Mesenchymal stem cell (in vitro differentiated cells and primary cell): Measurements from ENCODE around the gene CELF2.
A peak's percentile ranks its signal among the peaks of the same experiment; 100 is the strongest.

Experiments used
- DNase-seq: peaks from one replicate; pipeline ENCODE4 v3.0.0-alpha.2; 2013
- H2AFZ ChIP-seq: one replicate; pipeline ENCODE4 v1.6.1; 2013; ENCODE audit warnings: low read depth, mild to moderate bottlenecking, control low read depth, inconsistent platforms, low read length, moderate library complexity
- H2AK5ac ChIP-seq: 2 replicates; pipeline ENCODE4 v1.6.1; 2013; ENCODE audit warnings: low read length, moderate library complexity, mild to moderate bottlenecking, inconsistent platforms; ENCODE audit not compliant: severe bottlenecking
- H2BK120ac ChIP-seq: one replicate; pipeline ENCODE4 v1.6.1; 2013; ENCODE audit warnings: low read depth, mild to moderate bottlenecking, inconsistent platforms, low read length, moderate library complexity
- H2BK12ac ChIP-seq, 2 experiments: one replicate each; pipeline ENCODE4 v1.6.1; 2013; ENCODE audit warnings: inconsistent platforms in 2 of 2, low read length in 2 of 2, mild to moderate bottlenecking in 2 of 2, moderate library complexity in 2 of 2, control low read depth in 1 of 2
- H2BK15ac ChIP-seq: one replicate; pipeline ENCODE4 v1.6.1; 2013; ENCODE audit warnings: mild to moderate bottlenecking, low read depth, inconsistent platforms; ENCODE audit not compliant: poor library complexity, severe bottlenecking
- H2BK5ac ChIP-seq: 2 replicates; pipeline ENCODE4 v1.6.1; 2013; ENCODE audit warnings: low read depth, mild to moderate bottlenecking, low read length, control low read depth, inconsistent platforms; ENCODE audit not compliant: poor library complexity, severe bottlenecking
- H3K14ac ChIP-seq, 2 experiments: one replicate each; pipeline ENCODE4 v1.6.1; 2013; ENCODE audit warnings: inconsistent platforms in 2 of 2, low read length in 2 of 2, control low read depth in 1 of 2, mild to moderate bottlenecking in 1 of 2, moderate library complexity in 1 of 2
- H3K18ac ChIP-seq, 2 experiments: one replicate each; pipeline ENCODE4 v1.6.1; 2013; ENCODE audit warnings: inconsistent platforms in 2 of 2, low read length in 2 of 2, control low read depth in 1 of 2, low read depth in 1 of 2, mild to moderate bottlenecking in 1 of 2
- H3K23ac ChIP-seq, 2 experiments: one replicate each; pipeline ENCODE4 v1.6.1; 2013; ENCODE audit warnings: inconsistent platforms in 2 of 2, low read length in 2 of 2, mild to moderate bottlenecking in 2 of 2, moderate library complexity in 2 of 2, control low read depth in 1 of 2
- H3K27ac ChIP-seq: 2 replicates; pipeline ENCODE4 v1.5.1; 2013; ENCODE audit warnings: mild to moderate bottlenecking, moderate library complexity, low read length, control low read depth, inconsistent platforms; ENCODE audit not compliant: poor library complexity, severe bottlenecking
- H3K27me3 ChIP-seq, 2 experiments: 2 replicates each; pipeline versions ENCODE4 v1.6.1 to v1.7.0; 2013; ENCODE audit warnings: low read length in 2 of 2, mild to moderate bottlenecking in 2 of 2, moderate library complexity in 2 of 2, control low read depth in 1 of 2, inconsistent platforms in 1 of 2; ENCODE audit not compliant: control insufficient read depth in 1 of 2, insufficient read depth in 1 of 2
- H3K36me3 ChIP-seq, 2 experiments: 2 replicates each; pipeline versions ENCODE4 v1.6.1 to v1.7.0; 2013; ENCODE audit warnings: low read length in 2 of 2, control low read depth in 1 of 2, inconsistent platforms in 1 of 2, low read depth in 1 of 2, mild to moderate bottlenecking in 1 of 2; ENCODE audit not compliant: insufficient read depth in 2 of 2, control insufficient read depth in 1 of 2
- H3K4ac ChIP-seq, 2 experiments: one replicate each; pipeline ENCODE4 v1.6.1; 2013; ENCODE audit warnings: inconsistent platforms in 2 of 2, low read length in 2 of 2, mild to moderate bottlenecking in 2 of 2, moderate library complexity in 2 of 2, control low read depth in 1 of 2, low read depth in 1 of 2
- H3K4me1 ChIP-seq: 2 replicates; pipeline ENCODE4 v1.6.1; 2013; ENCODE audit warnings: low read depth, low read length, control low read depth; ENCODE audit not compliant: control insufficient read depth, insufficient read depth
- H3K4me2 ChIP-seq: 2 replicates; pipeline ENCODE4 v1.6.1; 2013; ENCODE audit warnings: low read length, mild to moderate bottlenecking, inconsistent platforms; ENCODE audit not compliant: poor library complexity, severe bottlenecking
- H3K4me3 ChIP-seq, 2 experiments: 2 replicates each; pipeline versions ENCODE4 v1.5.1 to v1.7.0; 2013; ENCODE audit warnings: low read length in 2 of 2, mild to moderate bottlenecking in 2 of 2, control low read depth in 1 of 2, low read depth in 1 of 2; ENCODE audit not compliant: insufficient read depth in 1 of 2
- H3K79me1 ChIP-seq: replicated peaks from 2 replicates; pipeline ENCODE4 v1.6.1; 2013; ENCODE audit warnings: mild to moderate bottlenecking, control low read depth, low read length, inconsistent platforms; ENCODE audit not compliant: poor library complexity, severe bottlenecking
- H3K9ac ChIP-seq: 2 replicates; pipeline ENCODE4 v1.7.0; 2013; ENCODE audit warnings: mild to moderate bottlenecking, low read length, moderate library complexity
- H3K9me3 ChIP-seq: 2 replicates; pipeline ENCODE4 v1.7.0; 2013; ENCODE audit warnings: mild to moderate bottlenecking, low read length; ENCODE audit not compliant: control insufficient read depth
- H4K8ac ChIP-seq: one replicate; pipeline ENCODE4 v1.6.1; 2013; ENCODE audit warnings: inconsistent platforms, mild to moderate bottlenecking, low read length, moderate library complexity
- H4K91ac ChIP-seq: one replicate; pipeline ENCODE4 v1.6.1; 2013; ENCODE audit warnings: mild to moderate bottlenecking, low read length, inconsistent platforms
- WGBS: methylation state at CpG from one replicate; pipeline ENCODE4 v1.1.7; 2013; ENCODE audit warnings: mixed read lengths; 5-methylcytosine and 5-hydroxymethylcytosine counted together

The CELF2 gene

DNA sequence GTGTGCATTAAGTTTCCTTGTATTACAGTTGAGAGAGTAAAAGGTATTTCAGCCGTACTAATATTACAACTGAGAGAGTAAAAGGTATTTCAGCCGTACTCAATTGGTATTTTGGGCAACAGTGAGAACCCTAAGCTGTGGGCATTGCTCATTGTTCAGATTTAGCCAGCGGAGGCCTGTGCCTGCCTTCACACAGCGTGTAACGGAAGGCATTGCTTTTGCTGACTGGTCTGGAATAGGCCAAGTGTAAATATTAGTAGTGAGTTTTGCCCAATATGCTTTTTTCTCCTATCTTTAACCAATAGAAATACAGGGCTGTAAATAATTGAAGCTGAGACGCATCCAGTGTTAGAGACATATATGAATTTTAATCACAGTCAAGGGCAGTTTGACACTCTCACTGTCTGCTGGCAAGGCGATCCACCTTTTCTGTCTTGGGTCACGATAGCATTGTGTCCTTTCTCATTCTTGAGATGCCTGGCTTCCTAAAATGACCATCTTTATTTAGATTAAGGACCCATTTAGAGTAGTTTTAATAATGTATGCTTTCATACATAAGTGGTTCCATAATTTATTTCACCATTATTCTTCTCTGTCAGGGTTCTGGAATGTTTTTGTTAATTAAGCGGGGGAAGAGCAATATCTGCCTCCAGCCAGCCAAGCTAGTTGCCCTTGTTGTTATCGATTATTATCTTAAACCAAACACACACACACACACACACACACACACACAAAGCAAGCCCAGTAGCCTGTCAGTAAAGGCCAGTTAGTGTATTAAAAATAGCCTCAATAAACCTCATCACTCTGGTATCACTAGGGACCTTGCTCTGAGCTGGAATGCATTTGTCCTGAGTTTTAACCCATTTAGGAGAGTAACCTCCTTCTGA, 130.7 kb downstream of the CELF2 start:
- no peak overlapping the region for H3K18ac ChIP-seq
- H2BK5ac ChIP-seq, result no peak overlapping the region
- H4K8ac ChIP-seq, result no peak overlapping the region
- no peak overlapping the region for H4K91ac ChIP-seq
- no peaks in the 10 kb centered on the region for H3K36me3 ChIP-seq
- H2BK15ac ChIP-seq, result no peak overlapping the region
- no peak overlapping the region for H3K23ac ChIP-seq
- no peak overlapping the region for H3K4me3 ChIP-seq
- H2BK120ac ChIP-seq, result no peak overlapping the region
- no peak overlapping the region for H2AFZ ChIP-seq
- DNase-seq, result no peak
- no peak overlapping the region for H2AK5ac ChIP-seq
- peaks cover 0 to 19% of the 10 kb centered on the region in 2 experiments for H3K27me3 ChIP-seq
- H3K4me2 ChIP-seq, result no peak overlapping the region
- peaks cover 6% of the 10 kb centered on the region for H3K4me1 ChIP-seq
- H2BK12ac ChIP-seq, result no peak overlapping the region
- WGBS, result 90% methylated on average over 8 of the region's 10 CpGs
- no peak overlapping the region for H3K27ac ChIP-seq
- H3K14ac ChIP-seq, result no peak overlapping the region
- H3K9ac ChIP-seq, result no peak overlapping the region
- peaks cover 28% of the 10 kb centered on the region for H3K79me1 ChIP-seq
- no peaks in the 10 kb centered on the region for H3K9me3 ChIP-seq
- no peak overlapping the region for H3K4ac ChIP-seq

DNA sequence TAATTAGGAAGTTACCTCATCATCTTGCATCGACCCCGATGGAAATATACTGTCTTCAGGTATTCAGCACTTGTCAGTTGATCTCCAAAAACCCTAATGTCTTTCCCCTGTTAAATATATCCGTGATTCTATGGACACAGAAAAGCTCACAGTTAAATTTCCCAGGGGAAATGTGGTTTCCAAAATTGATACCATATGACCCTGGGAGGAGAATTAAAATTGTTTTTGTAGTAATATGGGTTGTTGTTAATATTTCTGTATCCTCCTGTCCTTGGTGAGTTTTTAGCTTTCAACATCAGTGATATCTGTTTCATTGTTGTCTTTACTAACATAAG, 132.1 kb downstream of the CELF2 start:
- peak overlapping the region in 1 of 2 experiments; percentile 39 for H3K4me3 ChIP-seq
- no peak overlapping the region for H3K23ac ChIP-seq
- no peak overlapping the region for H3K4ac ChIP-seq
- H2BK12ac ChIP-seq, result no peak overlapping the region
- H4K91ac ChIP-seq, result no peak overlapping the region
- H3K9ac ChIP-seq, result peak overlapping the region; percentile 64
- H2BK120ac ChIP-seq, result no peak overlapping the region
- H3K4me2 ChIP-seq, result no peak overlapping the region
- H3K27ac ChIP-seq, result no peak overlapping the region
- H4K8ac ChIP-seq, result no peak overlapping the region
- peaks cover 6% of the 10 kb centered on the region for H3K4me1 ChIP-seq
- no peak overlapping the region for H2AFZ ChIP-seq
- no peaks in the 10 kb centered on the region for H3K36me3 ChIP-seq
- peaks cover 0 to 19% of the 10 kb centered on the region in 2 experiments for H3K27me3 ChIP-seq
- H2AK5ac ChIP-seq, result no peak overlapping the region
- no peak overlapping the region for H2BK5ac ChIP-seq
- H3K18ac ChIP-seq, result no peak overlapping the region
- peaks cover 27% of the 10 kb centered on the region for H3K79me1 ChIP-seq
- H3K14ac ChIP-seq, result no peak overlapping the region
- DNase-seq, result no peak
- no peaks in the 10 kb centered on the region for H3K9me3 ChIP-seq
- WGBS, result 89% methylated on average over 3 of the region's 3 CpGs
- no peak overlapping the region for H2BK15ac ChIP-seq

DNA sequence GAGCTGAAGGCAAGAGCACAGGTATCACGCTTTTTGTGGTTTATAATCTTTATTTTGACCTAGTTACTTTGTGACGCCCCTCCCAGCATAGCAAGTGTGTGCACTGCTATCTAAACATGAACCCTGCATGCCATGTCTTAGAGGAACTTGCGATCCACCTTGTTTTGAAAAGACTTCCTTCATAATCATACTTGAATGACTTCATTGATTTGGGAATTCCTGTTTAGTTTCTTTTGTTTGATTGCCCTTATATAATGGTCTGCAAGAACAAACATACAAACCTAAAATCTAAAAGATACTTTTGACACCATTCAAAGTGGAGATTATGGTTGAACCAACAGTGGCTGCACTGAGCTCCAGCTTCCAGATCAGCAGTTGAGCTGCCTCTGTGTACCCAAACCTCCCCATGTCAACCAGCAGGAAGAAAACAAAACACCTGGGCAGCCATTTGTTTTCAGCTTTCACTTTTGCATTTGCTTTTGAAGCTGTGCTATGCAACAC, 132.6 kb downstream of the CELF2 start:
- no peak overlapping the region for H3K4me2 ChIP-seq
- no peak overlapping the region for H2BK12ac ChIP-seq
- peaks cover 8% of the 10 kb centered on the region for H3K4me1 ChIP-seq
- H2BK15ac ChIP-seq, result no peak overlapping the region
- H3K18ac ChIP-seq, result no peak overlapping the region
- no peak overlapping the region for H3K23ac ChIP-seq
- WGBS, result 78% methylated on average over 2 of the region's 3 CpGs
- H3K27ac ChIP-seq, result no peak overlapping the region
- H3K27me3 ChIP-seq, result peaks cover 0 to 19% of the 10 kb centered on the region in 2 experiments
- no peak overlapping the region for H4K8ac ChIP-seq
- H3K9me3 ChIP-seq, result no peaks in the 10 kb centered on the region
- no peaks in the 10 kb centered on the region for H3K36me3 ChIP-seq
- peaks cover 27% of the 10 kb centered on the region for H3K79me1 ChIP-seq
- peak overlapping the region; percentile 64 for H3K9ac ChIP-seq
- H2BK5ac ChIP-seq, result no peak overlapping the region
- no peak for DNase-seq
- no peak overlapping the region for H2AK5ac ChIP-seq
- no peak overlapping the region for H3K14ac ChIP-seq
- H3K4me3 ChIP-seq, result no peak overlapping the region
- H2BK120ac ChIP-seq, result no peak overlapping the region
- H2AFZ ChIP-seq, result no peak overlapping the region
- no peak overlapping the region for H4K91ac ChIP-seq
- H3K4ac ChIP-seq, result no peak overlapping the region

DNA sequence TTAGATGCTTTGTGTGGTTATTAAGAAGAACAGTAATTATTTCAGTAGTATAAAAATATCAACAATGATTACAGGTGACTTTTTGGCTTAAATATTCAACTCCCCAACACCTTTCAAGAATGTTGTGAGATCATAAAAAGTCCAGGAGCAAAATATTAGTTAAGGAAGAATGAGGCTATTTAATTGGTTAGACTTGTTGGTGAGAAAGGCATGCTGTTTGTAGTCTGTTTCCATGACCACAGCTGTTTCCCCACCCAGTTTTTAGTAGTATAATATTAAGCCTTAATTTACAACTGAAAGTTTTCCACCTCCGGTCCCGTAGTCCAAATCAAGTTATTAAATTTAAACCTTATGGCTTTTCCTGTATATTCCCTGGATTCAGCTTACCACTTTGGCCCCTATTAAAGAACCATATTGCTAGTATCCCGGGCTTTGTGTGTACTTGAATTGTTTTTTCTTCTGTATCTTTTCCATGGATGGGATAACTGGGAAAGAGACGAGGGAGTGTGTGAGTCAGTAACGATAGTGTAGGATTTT, 133.3 kb downstream of the CELF2 start:
- WGBS, result 91% methylated on average over 5 of the region's 5 CpGs
- Histone ChIP-seq H4K91ac (no peak overlapping the region), H3K27me3 (peaks cover 0 to 19% of the 10 kb centered on the region in 2 experiments), H3K4me3 (peak overlapping the region in 1 of 2 experiments; percentile 9), H2AFZ (no peak overlapping the region), H2BK120ac (no peak overlapping the region), H3K18ac (no peak overlapping the region), H2AK5ac (no peak overlapping the region), H3K36me3 (no peaks in the 10 kb centered on the region), H2BK12ac (no peak overlapping the region), H3K9ac (peak overlapping the region; percentile 39), H3K79me1 (peaks cover 24% of the 10 kb centered on the region), H3K23ac (no peak overlapping the region), H3K14ac (no peak overlapping the region), H3K9me3 (no peaks in the 10 kb centered on the region), H2BK15ac (no peak overlapping the region), H3K4me2 (no peak overlapping the region), H4K8ac (no peak overlapping the region), H3K4me1 (peaks cover 9% of the 10 kb centered on the region), H2BK5ac (no peak overlapping the region), H3K27ac (no peak overlapping the region), H3K4ac (no peak overlapping the region)
- DNase-seq, result no peak
